ENCODE measurements around the gene RTP1.

The RTP1 gene

GRCh38 chr3:187243933-187244524, 46.7 kb downstream of the RTP1 start:
- DNase-seq, result no peak

GRCh38 chr3:187247398-187247797, 50.1 kb downstream of the RTP1 start:
- no peak for DNase-seq
